Erythroblast (primary cell): ENCODE data around the gene SNX25.

Experiments
- GATA1 ChIP-seq: IDR thresholded peaks from 2 replicates; pipeline ENCODE4 v1.6.1; 2011; ENCODE audit warnings: low read depth, mild to moderate bottlenecking, control low read depth, low read length, moderate library complexity
- POLR2A ChIP-seq: IDR thresholded peaks from 2 replicates; pipeline ENCODE4 v1.6.1; 2011; ENCODE audit warnings: mild to moderate bottlenecking, low read length

DNA sequence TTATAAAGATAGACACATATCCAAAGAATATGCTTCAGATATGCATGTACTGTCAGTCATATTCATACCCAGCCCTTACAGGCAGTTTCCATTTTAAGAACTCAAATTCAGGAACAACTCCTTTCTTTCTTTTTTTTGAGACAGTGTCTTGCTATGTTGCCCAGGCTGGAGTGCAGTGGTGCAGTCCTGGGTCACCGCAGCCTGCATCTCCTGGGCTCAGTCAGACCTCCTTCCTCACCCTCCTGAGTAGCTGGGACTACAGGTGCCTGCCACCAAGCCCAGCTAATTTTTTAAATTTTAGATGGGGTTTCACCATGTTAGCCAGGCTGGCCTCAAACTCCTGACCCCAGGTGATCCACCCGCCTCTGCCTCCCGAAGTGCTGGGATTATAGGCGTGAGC, 34.5 kb downstream of the SNX25 start:
- TF ChIP-seq POLR2A = no peak
- no peak for TF ChIP-seq GATA1
